Kasumi-1 (cell line): ENCODE data around the gene NRP1.
A peak's percentile ranks its signal among the peaks of the same experiment; 100 is the strongest.

ENCODE experiments used
- DNase-seq, 2 experiments: peaks; one replicate each; lab custom pipeline; 2025; lab: John Stamatoyannopoulos, UW

NRP1 gene

DNA sequence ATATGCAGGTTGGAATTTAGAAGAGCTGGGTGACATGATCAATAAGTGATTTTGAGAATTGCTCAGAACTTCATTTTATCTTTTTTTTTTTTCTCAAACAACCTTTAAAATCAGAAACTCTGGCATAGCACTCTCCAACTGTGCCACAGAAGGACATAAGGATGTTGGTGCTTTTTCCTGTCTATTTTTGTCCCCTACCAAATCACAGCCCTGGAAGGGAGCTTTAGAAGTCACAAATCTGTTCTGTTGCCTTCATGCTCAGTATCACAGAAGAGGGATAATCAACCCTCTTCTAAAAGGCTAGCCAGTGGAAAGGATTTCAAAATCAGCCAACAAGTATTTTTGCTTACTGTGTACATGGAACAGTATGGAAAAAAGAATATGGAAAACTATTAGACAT is 14.8 kb upstream of the NRP1 start:
- no peak for DNase-seq

DNA sequence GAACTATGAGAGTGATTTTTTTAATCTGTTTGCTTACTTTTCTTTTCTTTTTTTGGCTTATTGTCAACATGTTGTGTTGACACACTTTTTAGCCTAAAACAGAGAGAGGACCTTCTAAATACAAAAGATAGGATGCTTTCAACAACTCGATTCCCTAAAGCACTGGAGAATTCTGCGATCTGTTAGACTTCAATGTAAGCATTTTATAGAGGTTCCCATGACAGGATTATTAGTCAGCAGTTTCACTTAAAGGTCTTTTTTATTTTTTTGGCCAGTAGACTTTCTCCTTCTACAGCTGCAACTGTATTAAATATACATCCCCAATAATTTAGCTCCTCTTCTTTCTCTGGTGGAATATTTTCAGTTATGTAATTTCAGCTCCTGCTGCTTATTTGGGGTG is 12.7 kb upstream of the NRP1 start:
- DNase-seq, result no peak

GRCh38 chr10:33345236-33345635 is 10.8 kb upstream of the NRP1 start:
- no peak for DNase-seq

DNA sequence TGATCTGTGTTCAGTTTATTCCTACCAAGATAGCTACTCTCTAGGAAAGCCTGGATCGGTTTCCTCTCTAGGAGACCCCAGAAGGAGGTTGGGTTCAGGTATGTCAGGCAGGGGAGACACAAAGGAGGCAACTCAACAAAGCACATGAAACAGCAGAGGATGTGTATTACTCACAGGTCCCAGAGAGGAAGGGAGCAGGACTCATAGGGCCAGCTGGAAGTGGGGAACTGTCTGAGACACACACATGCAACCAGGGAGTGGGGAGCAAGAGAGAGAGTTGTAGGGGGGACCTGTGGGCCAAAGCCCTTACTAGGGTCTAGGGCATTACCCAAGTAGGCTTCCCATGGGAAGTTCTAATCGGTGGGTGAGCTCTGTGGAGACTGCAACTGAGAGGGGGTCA is 10.2 kb upstream of the NRP1 start:
- DNase-seq, result no peak

- DNase-seq, result no peak
Observed at GRCh38 chr10:33341637-33342036, 7.2 kb upstream of the NRP1 start.

- DNase-seq, result no peak
Observed at GRCh38 chr10:33337326-33337957, 3.0 kb upstream of the NRP1 start.

DNA sequence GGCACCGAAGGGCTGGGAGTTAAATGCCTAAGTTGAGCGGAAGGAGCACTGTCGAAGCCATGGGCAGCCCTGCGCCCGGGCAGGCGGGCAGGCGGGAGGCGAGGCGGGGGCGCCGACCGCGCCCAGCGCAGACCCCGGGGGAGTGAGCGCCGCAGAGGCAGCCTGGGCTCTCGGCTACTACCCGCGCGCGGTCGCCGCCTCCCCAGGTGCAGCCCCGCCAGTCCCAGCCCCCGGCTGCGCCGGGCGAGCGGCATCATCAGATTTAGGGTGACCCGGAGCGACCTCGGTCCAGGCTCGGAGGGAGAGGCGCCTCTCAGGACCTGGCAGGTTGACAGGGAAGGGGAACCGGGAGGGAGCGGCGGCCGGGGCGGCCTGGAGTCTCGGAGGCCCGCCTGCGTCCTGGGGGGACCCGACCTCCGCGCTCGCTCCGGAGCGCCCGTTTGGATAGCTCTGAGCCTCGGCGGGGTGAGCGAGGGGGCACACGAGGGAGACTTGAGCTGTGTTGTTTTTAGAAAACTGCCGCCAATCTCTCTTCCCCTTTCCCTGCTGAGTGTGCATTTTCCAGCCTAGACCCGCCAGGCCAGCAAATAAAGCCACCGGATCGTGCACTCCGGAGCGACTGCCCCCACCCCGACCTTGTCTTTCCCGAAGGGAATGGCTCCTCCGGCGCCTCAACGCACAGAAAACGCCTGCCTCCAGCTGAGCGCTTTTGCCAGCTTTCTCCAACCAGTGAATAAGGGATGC is 2.3 kb upstream of the NRP1 start:
- DNase-seq, result no peak

DNA sequence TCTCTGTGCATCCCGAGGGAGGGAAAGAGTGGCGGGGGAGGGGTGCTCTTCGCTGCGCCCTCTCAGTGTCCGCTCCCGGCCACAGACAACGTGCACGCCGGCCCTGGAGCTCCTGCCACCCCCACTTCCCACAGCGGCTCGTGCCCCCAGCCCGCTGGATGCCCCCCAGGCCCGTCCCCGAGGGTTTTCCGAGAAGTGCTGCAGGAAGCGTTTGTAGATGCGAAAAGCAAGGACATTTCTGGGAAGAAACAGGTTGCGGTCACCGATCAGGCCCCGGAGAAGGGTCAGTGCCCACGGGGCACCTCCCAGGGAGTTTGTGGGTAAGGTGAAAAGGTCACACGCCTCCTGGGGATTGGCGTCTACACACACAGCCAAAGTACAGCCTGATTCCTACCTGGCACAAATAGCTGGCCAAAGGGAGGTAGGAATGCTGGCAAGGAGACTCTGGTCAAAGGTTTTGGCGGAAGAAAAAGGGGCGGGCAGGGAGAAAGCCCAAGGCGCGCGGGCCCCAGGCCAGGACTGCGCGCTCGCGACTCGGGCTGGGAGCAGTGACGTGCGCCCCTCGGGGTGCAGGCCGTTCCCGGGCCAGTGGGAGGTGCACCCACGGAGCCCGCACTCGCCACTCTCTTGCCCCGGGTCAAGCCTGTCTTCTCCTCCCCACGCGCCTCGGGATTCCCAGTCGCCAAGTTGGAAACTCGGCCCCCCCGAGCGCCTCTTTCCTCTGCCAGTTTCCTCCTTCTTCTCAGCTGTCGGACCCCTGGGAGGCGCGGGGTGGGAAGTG is 1.5 kb upstream of the NRP1 start:
- DNase-seq, result no peak

GRCh38 chr10:33335551-33335800 is 1.0 kb upstream of the NRP1 start:
- DNase-seq, result no peak

DNA sequence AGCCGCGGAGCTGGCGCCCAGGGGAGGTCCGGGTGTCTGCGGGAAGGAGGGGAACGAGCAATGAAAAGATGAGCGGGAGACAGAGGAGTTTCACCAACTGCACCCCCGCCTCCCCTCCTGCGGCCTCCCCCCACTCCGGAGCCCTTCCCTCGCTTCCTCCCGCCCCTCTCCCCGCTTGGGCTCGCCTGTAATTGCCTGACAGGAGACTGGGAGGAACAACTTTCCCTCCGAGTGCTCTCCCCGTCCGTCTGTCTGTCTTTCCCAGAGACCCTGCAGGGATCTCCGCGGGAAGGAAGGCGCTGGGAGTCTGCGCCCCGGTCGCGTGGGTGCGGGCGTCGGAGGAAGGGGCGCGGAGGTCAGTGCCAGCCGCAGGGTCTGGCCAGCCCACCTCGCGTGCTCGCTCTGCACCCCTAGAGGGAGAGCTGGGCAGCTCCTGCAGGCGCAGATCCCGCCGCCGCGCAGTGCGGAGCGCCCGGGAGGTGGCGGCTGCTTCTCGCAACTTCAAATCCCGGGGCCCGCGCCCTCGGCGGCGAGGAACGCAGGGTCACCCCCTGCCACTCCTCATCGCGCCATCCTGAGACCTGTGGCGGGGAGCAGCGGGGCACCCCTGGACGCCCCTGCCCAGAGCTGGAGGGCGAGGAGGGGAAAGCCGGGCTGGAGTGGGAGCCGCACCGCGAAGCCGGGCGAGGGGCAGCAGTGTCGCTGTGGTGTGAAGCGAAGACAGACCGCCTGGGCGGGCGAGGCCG is 511 bp upstream of the NRP1 start:
- peak; percentile 80 to 85 for DNase-seq

DNA sequence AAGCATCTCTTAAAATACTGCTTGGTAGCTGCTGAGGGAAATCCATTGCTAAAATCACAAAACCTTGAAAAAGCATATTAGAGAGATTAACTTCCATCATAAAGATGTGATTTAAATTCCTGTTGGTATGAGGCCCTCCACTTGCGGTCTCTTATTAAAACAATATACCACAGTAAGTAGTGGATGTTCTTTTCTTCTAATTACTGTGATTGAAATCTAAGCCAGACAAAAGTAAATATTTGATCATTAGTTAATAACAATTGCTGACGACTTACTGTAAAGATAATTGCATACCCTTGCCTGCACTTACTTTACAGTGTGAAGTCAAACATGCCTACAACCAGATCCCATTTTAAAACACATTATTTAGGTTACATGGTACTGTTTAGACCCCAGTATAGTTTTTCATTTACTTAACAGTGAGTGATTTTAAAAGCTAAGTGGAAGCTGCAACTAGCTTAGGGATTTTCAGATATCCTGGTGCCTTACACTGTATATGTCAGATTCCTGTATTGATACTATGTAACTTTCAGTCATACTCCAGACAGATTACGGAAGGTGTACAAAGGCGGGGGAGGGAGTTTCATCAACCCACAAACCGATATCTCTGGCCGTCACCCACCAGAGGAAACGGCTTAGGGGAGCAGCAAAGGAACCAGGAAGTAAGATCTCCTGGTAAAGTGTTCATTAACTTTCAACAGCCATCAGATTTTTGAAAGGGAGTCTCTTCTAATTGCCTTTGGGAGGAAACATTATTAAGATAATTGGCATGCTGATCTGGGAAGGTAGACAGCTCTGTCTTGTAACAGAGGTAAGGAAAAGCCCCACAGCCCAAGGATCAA is 986 bp downstream of the NRP1 start:
- peak; percentile 67 to 71 for DNase-seq

- DNase-seq, result no peak
Observed at GRCh38 chr10:33332183-33333065, 2.0 kb downstream of the NRP1 start.

GRCh38 chr10:33331379-33331694 is 3.1 kb downstream of the NRP1 start:
- no peak for DNase-seq

DNA sequence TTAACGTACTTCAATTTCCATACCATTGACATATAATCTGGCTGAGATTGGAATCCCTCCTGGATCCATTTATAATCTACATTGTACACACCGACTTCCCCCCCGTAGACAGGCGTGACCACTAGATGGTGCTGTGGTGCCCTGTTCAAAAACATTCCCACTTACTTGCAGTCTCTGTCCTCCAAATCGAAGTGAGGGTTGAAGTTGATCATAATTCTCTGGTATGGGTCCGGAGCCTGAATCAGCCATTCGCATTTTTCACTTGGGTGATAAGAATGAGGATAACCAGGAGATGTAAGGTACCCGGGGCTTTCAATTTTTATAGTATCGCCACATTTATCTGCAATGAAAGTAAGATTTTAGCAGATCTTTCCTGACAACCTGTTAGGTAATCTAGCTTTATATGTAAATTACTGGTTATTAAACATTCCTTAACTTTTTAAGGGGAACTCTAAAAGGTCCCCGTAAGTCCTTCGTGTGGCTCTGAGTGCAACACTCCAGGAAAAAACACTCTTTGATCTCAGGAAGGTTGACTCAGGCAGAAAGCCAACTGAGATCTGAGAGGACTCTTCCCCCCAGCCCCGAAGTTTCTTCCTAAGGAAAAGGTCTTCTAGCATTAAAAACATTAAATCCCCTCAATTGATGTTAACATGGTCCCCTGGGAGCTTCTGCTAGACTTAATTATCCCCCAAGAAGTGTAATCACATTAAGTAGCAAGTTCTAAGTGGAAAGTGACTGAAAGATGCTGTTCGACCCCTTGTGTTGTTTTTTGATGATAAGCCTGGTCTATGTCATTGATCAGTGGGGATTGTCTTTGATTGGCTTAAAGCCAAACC is 3.7 kb downstream of the NRP1 start:
- DNase-seq, result peak; percentile 82 to 88

- DNase-seq, result no peak
Observed at GRCh38 chr10:33329178-33329577, 5.3 kb downstream of the NRP1 start.

- DNase-seq, result no peak
Observed at GRCh38 chr10:33328253-33328652, 6.2 kb downstream of the NRP1 start.

GRCh38 chr10:33327751-33328150 is 6.7 kb downstream of the NRP1 start:
- peak; percentile 23 to 42 for DNase-seq

GRCh38 chr10:33326933-33327332 is 7.5 kb downstream of the NRP1 start:
- DNase-seq, result no peak

- no peak for DNase-seq
Observed at GRCh38 chr10:33325929-33326328, 8.5 kb downstream of the NRP1 start.

- no peak for DNase-seq
Observed at GRCh38 chr10:33323721-33324120, 10.7 kb downstream of the NRP1 start.
